Measurements from ENCODE around the gene EEF2KMT.
"Not testable (repeated sequence)": the region's sequence is repeated elsewhere in the genome, so short reads cannot be mapped to it uniquely, and the experiment has no call there.

- not testable (repeated sequence) for TF ChIP-seq CTCF, POLR2AphosphoS5, POLR2A, EP300 (IDR thresholded peaks at IDR 0.05)
These were observed 530 bp downstream of the EEF2KMT start for GRCh38 chr16:5097061-5097469.
